Activated B cell treated with CpG ODN at 0.5 μM for 24 hours (primary cell): Measurements from ENCODE around the gene ELAVL2. TPM values are rescaled to one million over a fixed set of nuclear protein-coding genes. Genes with fewer than 3 reads are reported as not detected.

Source experiments
- ATAC-seq: fragments of 200-7000 bp; cut with Tn5 transposase; one replicate; pipeline ENCODE4 v1.10.0; 2021; ENCODE audit warnings: low read depth, mild to moderate bottlenecking, moderate library complexity
- CTCF ChIA-PET: fragments of 350-600 bp; sonication (Branson Sonifier 250); formaldehyde crosslinking; loops from one replicate; lab custom pipeline; 2021; ENCODE audit warnings: antibody characterized with exemption; lab: Charles Lee
- POLR2A ChIA-PET: fragments of 350-600 bp; sonication (Branson Sonifier 250); formaldehyde crosslinking; loops from one replicate; lab custom pipeline; 2021; ENCODE audit warnings: antibody characterized with exemption; lab: Charles Lee
- DNase-seq: peaks from one replicate; pipeline ENCODE4 v3.0.0; 2022
- H3K27ac Mint-ChIP-seq: one replicate; pipeline ENCODE4 v1.8.0; 2020; ENCODE audit warnings: mixed read lengths
- H3K27me3 Mint-ChIP-seq: one replicate; pipeline ENCODE4 v1.8.0; 2021; ENCODE audit warnings: mixed read lengths
- H3K36me3 Mint-ChIP-seq: one replicate; pipeline ENCODE4 v1.8.0; 2021; ENCODE audit warnings: low read depth, mixed read lengths
- H3K4me1 Mint-ChIP-seq: one replicate; pipeline ENCODE4 v1.8.0; 2021; ENCODE audit warnings: mixed read lengths
- H3K4me3 Mint-ChIP-seq: one replicate; pipeline ENCODE4 v1.8.0; 2020; ENCODE audit warnings: mild to moderate bottlenecking, mixed read lengths
- H3K9me3 Mint-ChIP-seq: one replicate; pipeline ENCODE4 v1.8.0; 2020; ENCODE audit warnings: mixed read lengths
- CTCF ChIP-seq: fragments of 200-600 bp; IDR thresholded peaks from one replicate; pipeline ENCODE4 v1.8.0; 2022; ENCODE audit warnings: antibody characterized with exemption, mild to moderate bottlenecking
- intact Hi-C: fragments of 100-400 bp; cut with micrococcal nuclease; formaldehyde crosslinking; loops from one replicate; pipeline ENCODE4 v1.15.1; 2024
- total RNA-seq: library from RNA; stranded (reverse); gene quantifications from 2 replicates; pipeline ENCODE4 v1.2.3, GENCODE V29; 2022

Gene ELAVL2
- total RNA-seq, 1 donor from 2014 or later = not detected

GRCh38 chr9:23754551-23754950, 71.5 kb downstream of the ELAVL2 start:
- TF ChIP-seq CTCF = no peak
- DNase-seq (no peak), ATAC-seq (no peak)
- intact Hi-C loops = no loop called here
- CTCF ChIA-PET = no interaction called here
- Mint-ChIP-seq H3K27me3 (no peaks in the 10 kb centered on the region), H3K4me3 (no peak overlapping the region), H3K4me1 (no peaks in the 10 kb centered on the region), H3K27ac (no peak overlapping the region), H3K36me3 (no peaks in the 10 kb centered on the region), H3K9me3 (peaks cover 9% of the 10 kb centered on the region)
- POLR2A ChIA-PET = no interaction called here

GRCh38 chr9:23752859-23753258, 73.2 kb downstream of the ELAVL2 start:
- ChIA-PET CTCF (no interaction called here), POLR2A (no interaction called here)
- H3K27me3 Mint-ChIP-seq = no peaks in the 10 kb centered on the region
- no peak overlapping the region for H3K4me3 Mint-ChIP-seq
- intact Hi-C loops = no loop called here
- H3K27ac Mint-ChIP-seq = no peak overlapping the region
- H3K9me3 Mint-ChIP-seq = peaks cover 15% of the 10 kb centered on the region
- H3K36me3 Mint-ChIP-seq = no peaks in the 10 kb centered on the region
- no peak for TF ChIP-seq CTCF
- no peaks in the 10 kb centered on the region for H3K4me1 Mint-ChIP-seq
- ATAC-seq = no peak
- no peak for DNase-seq

- Mint-ChIP-seq H3K27me3 (no peaks in the 10 kb centered on the region), H3K4me3 (no peak overlapping the region), H3K36me3 (no peaks in the 10 kb centered on the region), H3K4me1 (no peaks in the 10 kb centered on the region), H3K27ac (no peak overlapping the region), H3K9me3 (peaks cover 18% of the 10 kb centered on the region)
- ChIA-PET CTCF (no interaction called here), POLR2A (no interaction called here)
- no peak for TF ChIP-seq CTCF
- no peak for ATAC-seq
- intact Hi-C loops = no loop called here
- DNase-seq = no peak
Observed at GRCh38 chr9:23751633-23752032, 74.4 kb downstream of the ELAVL2 start.

- Mint-ChIP-seq H3K9me3 (peaks cover 16% of the 10 kb centered on the region), H3K36me3 (no peaks in the 10 kb centered on the region), H3K27me3 (no peaks in the 10 kb centered on the region), H3K4me1 (no peaks in the 10 kb centered on the region), H3K27ac (no peak overlapping the region), H3K4me3 (no peak overlapping the region)
- ChIA-PET POLR2A (no interaction called here), CTCF (no interaction called here)
- DNase-seq = no peak
- no peak for ATAC-seq
- no peak for TF ChIP-seq CTCF
- intact Hi-C loops = no loop called here
Observed at GRCh38 chr9:23750808-23751207, 75.2 kb downstream of the ELAVL2 start.

- Mint-ChIP-seq H3K4me1 (no peaks in the 10 kb centered on the region), H3K27me3 (no peaks in the 10 kb centered on the region), H3K36me3 (no peaks in the 10 kb centered on the region), H3K27ac (no peak overlapping the region), H3K9me3 (peaks cover 15% of the 10 kb centered on the region), H3K4me3 (no peak overlapping the region)
- POLR2A ChIA-PET = no interaction called here
- no peak for TF ChIP-seq CTCF
- CTCF ChIA-PET = no interaction called here
- DNase-seq = no peak
- intact Hi-C loops = no loop called here
- ATAC-seq = no peak
Observed at GRCh38 chr9:23747088-23748075, 78.7 kb downstream of the ELAVL2 start.
